DMS114 treated with DMSO at 0.1 percent for 48 hours (cell line): ENCODE results near the gene LSP1.
"Not testable (repeated sequence)": the region's sequence is repeated elsewhere in the genome, so short reads cannot be mapped to it uniquely, and the experiment has no call there.

Experiments
- DNase-seq: peaks from one replicate; lab custom pipeline; 2025; ENCODE audit not compliant: unreplicated experiment; lab: John Stamatoyannopoulos, UW

LSP1 gene

DNA sequence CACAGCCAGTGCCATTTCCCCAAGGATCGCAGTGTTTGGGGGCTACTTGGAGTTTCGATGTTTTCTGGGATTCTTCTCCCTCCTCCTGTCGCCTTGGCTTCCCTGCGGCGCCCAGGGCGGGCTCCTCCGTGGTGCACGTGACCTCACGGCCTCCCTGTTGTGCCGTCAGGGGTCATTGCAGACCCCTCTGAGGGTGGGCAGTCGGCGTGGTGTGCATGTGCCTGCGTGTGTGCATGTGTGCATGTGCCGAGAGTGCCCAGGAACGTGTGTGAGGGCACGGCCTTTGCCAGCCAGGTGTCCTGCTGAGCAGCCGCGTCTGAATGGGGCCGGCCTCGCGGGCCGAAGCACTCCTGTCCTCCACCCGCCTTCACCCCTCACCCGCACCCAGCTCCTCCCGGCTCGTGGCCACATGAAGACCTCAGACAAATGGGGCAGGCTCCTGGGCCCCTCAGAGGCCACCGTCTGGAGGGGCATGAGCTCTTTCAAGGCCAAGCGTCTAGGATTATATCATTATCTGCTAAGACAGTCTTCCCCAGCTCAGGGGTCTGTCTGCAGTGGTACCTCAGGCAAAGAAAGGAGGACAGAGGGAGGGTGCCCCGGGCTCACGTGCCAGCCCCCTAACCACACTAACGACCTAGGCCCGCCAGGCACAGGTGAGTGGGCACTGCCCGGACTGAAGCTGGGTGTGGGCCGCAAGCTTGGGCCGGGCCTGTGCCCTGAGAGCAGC lies 84.9 kb downstream of the LSP1 start:
- DNase-seq: no peak

DNA sequence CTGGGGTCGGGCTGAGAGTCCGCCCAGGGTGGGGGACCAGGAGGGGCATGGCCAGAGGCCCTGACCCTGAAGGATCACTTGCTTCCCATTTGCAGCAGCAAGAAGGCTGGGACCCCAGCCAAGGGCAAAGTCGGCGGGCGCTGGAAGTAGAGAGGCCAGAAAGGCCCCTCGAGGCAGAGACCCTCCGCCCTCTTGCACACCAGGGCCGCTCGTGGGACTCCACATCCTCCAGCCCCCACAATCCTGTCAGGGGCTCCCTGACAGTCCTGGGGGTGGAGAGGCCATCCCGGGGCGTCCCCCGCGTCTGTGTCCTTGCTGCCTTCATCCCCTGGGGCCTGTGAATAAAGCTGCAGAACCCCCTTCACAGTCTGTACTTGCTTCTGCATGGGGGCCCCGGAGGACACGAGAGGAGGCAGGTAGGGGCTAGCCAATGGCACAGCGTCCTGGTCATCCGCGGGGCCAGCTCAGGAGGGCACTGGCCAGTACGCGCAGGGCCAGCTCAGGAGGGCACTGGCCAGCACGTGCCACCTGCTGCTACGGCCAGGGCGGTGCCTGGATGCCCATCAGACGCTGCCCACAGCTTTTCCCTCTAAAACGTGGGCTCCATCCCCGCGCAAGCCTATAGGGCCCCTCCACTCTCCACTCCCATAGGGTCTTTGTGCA lies 85.6 kb downstream of the LSP1 start:
- no peak for DNase-seq

- DNase-seq: no peak
Observed at GRCh38 chr11:1939006-1939625, 86.2 kb downstream of the LSP1 start.

DNA sequence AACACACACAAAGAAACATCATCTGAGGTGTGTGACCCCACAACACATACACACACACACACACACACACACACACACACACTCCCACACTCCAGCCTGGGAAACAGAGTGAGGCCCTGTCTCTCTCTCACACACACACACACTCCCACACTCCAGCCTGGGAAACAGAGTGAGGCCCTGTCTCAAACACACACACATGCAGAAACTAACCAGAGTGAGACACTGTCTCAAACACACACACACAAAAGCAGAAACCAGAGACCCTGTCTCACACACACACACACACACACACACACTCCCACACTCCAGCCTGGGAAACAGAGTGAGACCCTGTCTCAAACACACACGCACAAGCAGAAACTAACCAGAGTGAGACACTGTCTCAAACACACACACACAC lies 86.9 kb downstream of the LSP1 start:
- not testable (repeated sequence) for DNase-seq
